Transverse colon (tissue), 4 donors: ENCODE measurements around the gene AGPAT1. TPM values are rescaled to one million over a fixed set of nuclear protein-coding genes. Genes with fewer than 3 reads are reported as not detected.
"Not testable (repeated sequence)": the region's sequence is repeated elsewhere in the genome, so short reads cannot be mapped to it uniquely, and the experiment has no call there.

Experiments
- DNase-seq: peaks from one replicate; pipeline ENCODE4 v3.0.0-alpha.2; 2019
- H3K27ac ChIP-seq, 4 donors: fragments of 200-600 bp; sonication (generic); 2 replicates each; pipeline ENCODE4 v1.5.1; 2016 to 2018; ENCODE audit warnings: inconsistent platforms in 4 of 4
- H3K27me3 ChIP-seq: fragments of 200-600 bp; sonication (generic); 2 replicates; pipeline ENCODE4 v1.5.1; 2017; ENCODE audit warnings: inconsistent platforms
- H3K36me3 ChIP-seq, 4 donors: fragments of 200-600 bp; sonication (generic); 2 replicates each; pipeline ENCODE4 v1.5.1; 2017 to 2019; ENCODE audit warnings: inconsistent platforms in 4 of 4
- H3K4me1 ChIP-seq, 4 donors: fragments of 200-600 bp; sonication (generic); 2 replicates each; pipeline ENCODE4 v1.5.1; 2017 to 2020; ENCODE audit warnings: inconsistent platforms in 4 of 4
- H3K4me3 ChIP-seq, 4 donors: fragments of 200-600 bp; sonication (generic); 1 replicate in 1 of 4; 2 replicates in 3 of 4; pipeline versions ENCODE4 v1.5.1 to v1.6.1; 2017 to 2019; ENCODE audit warnings: inconsistent platforms in 4 of 4
- H3K9me3 ChIP-seq, 2 donors: fragments of 200-600 bp; sonication (generic); 2 replicates each; pipeline ENCODE4 v1.5.1; 2017 to 2019; ENCODE audit warnings: inconsistent platforms in 2 of 2
- EP300 ChIP-seq: sonication (generic); formaldehyde crosslinking; IDR thresholded peaks from one replicate; pipeline ENCODE4 v1.6.1; 2017; ENCODE audit warnings: antibody characterized with exemption, low read depth
- POLR2A ChIP-seq: fragments of 450-650 bp; IDR thresholded peaks from one replicate; pipeline ENCODE4 v1.6.1; 2016; ENCODE audit warnings: antibody characterized with exemption, mild to moderate bottlenecking, moderate library complexity
- POLR2AphosphoS5 ChIP-seq, 3 donors: sonication (generic); formaldehyde crosslinking; IDR thresholded peaks; one replicate each; pipeline ENCODE4 v1.6.1; 2016; ENCODE audit warnings: antibody characterized with exemption in 3 of 3
- WGBS, 2 donors: methylation state at CpG; one replicate each; pipeline ENCODE4 v1.1.5; 2018; ENCODE audit warnings: low coverage in 1 of 2; 5-methylcytosine and 5-hydroxymethylcytosine counted together
- in situ Hi-C, 4 donors: fragments of 200-750 bp; cut with MboI; loops; one replicate each; pipeline versions ENCODE4 v1.15.0 to v1.15.1; 2017; ENCODE audit warnings: low sequenced_read_pairs in 3 of 4, low pct_ligation_motif_present in 1 of 4, low pct_unique_long_range_greater_than_20kb in 1 of 4
- intact Hi-C: fragments of 100-400 bp; cut with DNase I; formaldehyde crosslinking; loops from one replicate; pipeline ENCODE4 v1.15.1; 2023; ENCODE audit warnings: low total_unique reads
- total RNA-seq, 4 donors: library from RNA; depleted of rRNA; stranded (reverse); fragments of >200 nt; gene quantifications; one replicate each; pipeline ENCODE4 v1.1.0, GENCODE V29; 2016
- TF ChIP-seq, protein P1 (sequence below), 5 experiments: fragments of 200-600 bp in 3 of 5; fragments of 450-650 bp in 2 of 5; sonication (generic) in 3 of 5; IDR thresholded peaks; 1 replicate in 2 of 5; 2 replicates in 3 of 5; pipeline ENCODE4 v1.5.1; 2016 to 2017; ENCODE audit warnings: antibody characterized with exemption in 5 of 5, inconsistent platforms in 3 of 5, mild to moderate bottlenecking in 2 of 5, moderate library complexity in 1 of 5

The AGPAT1 gene
- total RNA-seq, 4 donors from 2014 or later = 17.9 to 67.2 (median 50.1) TPM

DNA sequence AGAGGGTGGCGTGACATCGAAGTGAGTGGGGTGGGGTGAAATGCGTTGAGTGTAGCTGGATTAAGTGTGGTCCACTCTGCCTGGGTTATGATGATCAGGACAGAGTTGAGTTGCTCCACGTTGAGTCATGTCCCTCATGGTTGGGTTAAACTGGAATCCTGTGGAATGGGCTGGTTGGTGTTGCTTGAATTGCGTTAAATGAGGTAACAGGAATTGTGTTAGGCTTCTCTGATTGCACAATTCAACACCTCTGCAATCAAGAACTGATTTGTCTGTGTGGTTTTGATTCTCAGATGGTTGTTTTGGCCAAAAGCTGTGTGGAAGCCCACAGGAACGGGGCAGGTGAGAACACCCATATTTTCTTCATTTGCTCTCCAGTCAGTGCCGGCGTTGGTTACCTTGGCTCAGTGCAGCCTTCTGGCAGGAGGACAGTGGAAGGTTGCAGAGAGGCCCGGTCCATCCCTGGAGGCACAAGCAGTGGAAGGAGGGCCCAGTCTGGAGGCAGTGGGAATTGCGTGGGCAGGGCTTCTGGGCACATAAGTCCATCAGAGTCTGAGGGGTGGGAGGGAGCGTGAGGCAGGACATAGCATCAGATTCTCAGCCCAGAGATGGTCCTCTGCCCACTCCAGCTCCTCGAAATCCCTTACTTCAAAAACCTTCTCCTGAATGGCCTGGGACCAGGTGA, 36.3 kb upstream of the AGPAT1 start:
- intact Hi-C loops = no loop called here
- TF ChIP-seq, protein P1, sequence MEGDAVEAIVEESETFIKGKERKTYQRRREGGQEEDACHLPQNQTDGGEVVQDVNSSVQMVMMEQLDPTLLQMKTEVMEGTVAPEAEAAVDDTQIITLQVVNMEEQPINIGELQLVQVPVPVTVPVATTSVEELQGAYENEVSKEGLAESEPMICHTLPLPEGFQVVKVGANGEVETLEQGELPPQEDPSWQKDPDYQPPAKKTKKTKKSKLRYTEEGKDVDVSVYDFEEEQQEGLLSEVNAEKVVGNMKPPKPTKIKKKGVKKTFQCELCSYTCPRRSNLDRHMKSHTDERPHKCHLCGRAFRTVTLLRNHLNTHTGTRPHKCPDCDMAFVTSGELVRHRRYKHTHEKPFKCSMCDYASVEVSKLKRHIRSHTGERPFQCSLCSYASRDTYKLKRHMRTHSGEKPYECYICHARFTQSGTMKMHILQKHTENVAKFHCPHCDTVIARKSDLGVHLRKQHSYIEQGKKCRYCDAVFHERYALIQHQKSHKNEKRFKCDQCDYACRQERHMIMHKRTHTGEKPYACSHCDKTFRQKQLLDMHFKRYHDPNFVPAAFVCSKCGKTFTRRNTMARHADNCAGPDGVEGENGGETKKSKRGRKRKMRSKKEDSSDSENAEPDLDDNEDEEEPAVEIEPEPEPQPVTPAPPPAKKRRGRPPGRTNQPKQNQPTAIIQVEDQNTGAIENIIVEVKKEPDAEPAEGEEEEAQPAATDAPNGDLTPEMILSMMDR (IDR thresholded peaks at IDR 0.05) = no peak
- TF ChIP-seq POLR2A = no peak
- TF ChIP-seq POLR2AphosphoS5 (IDR thresholded peaks at IDR 0.05) = no peak
- TF ChIP-seq EP300 = no peak
- H3K27me3 ChIP-seq = no peaks in the 10 kb centered on the region

GRCh38 chr6:32211432-32211831, 35.5 kb upstream of the AGPAT1 start:
- H3K36me3 ChIP-seq, H3K27me3 ChIP-seq, H3K4me3 ChIP-seq, H3K27ac ChIP-seq, DNase-seq, in situ Hi-C loops, H3K4me1 ChIP-seq, H3K9me3 ChIP-seq, intact Hi-C loops: not testable (repeated sequence)
- 72 to 86% methylated on average over 2 to 4 of the region's 4 CpGs for WGBS, 2 donors

More for the DNA sequence above, 36.3 kb upstream of the AGPAT1 start:
- in situ Hi-C loops = no loop called here
- no peaks in the 10 kb centered on the region for H3K4me1 ChIP-seq
- no peak overlapping the region for H3K27ac ChIP-seq
- WGBS, 2 donors = 80% methylated on average over 12 of the region's 12 CpGs; no CpG with 5 or more reads in 1 of the 2 donors
- DNase-seq = no peak
- H3K4me3 ChIP-seq = no peak overlapping the region
- no peaks in the 10 kb centered on the region for H3K36me3 ChIP-seq
- no peaks in the 10 kb centered on the region for H3K9me3 ChIP-seq

DNA sequence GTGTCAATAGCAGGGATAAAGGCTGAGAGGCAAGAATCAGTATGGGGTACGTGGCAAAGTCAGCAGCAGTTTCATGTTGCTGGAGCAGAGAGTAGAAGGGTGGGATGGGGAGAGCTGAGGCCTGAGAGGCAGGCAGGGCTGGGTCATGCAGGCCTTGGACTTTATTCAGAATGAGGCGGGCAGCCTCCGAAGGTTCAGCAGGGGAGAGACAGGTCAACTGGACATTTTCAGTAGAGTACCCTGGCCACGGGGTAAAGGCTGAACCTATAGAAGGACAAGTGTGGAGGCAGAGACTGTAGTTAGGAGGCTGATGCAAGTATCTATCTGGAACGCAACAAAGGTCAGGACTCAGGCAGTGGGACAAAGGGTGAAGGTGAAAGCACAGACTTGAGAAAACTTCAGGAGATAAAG, 34.3 kb upstream of the AGPAT1 start:
- Histone ChIP-seq H3K36me3 (no peaks in the 10 kb centered on the region), H3K4me1 (no peaks in the 10 kb centered on the region), H3K9me3 (no peaks in the 10 kb centered on the region), H3K4me3 (no peak overlapping the region), H3K27me3 (no peaks in the 10 kb centered on the region), H3K27ac (no peak overlapping the region)
- DNase-seq = no peak
- WGBS, 2 donors = 87 to 88% methylated on average over 2 to 5 of the region's 5 CpGs
- in situ Hi-C loops = no loop called here
- TF ChIP-seq, protein P1 (IDR thresholded peaks at IDR 0.05) = no peak
- no peak for TF ChIP-seq POLR2A
- TF ChIP-seq EP300 = no peak
- TF ChIP-seq POLR2AphosphoS5 (IDR thresholded peaks at IDR 0.05) = no peak
- intact Hi-C loops = no loop called here

- no peaks in the 10 kb centered on the region for H3K4me1 ChIP-seq
- TF ChIP-seq POLR2A (no peak), POLR2AphosphoS5 (IDR thresholded peaks at IDR 0.05) (no peak), EP300 (no peak)
- TF ChIP-seq, protein P1 (IDR thresholded peaks at IDR 0.05) = no peak
- H3K36me3 ChIP-seq = no peaks in the 10 kb centered on the region
- WGBS, 2 donors = 79 to 100% methylated on average over 1 of the region's 1 CpG
- intact Hi-C loops = no loop called here
- H3K4me3 ChIP-seq = no peak overlapping the region
- DNase-seq = no peak
- H3K9me3 ChIP-seq = no peaks in the 10 kb centered on the region
- in situ Hi-C loops = no loop called here
- H3K27ac ChIP-seq = no peak overlapping the region
- H3K27me3 ChIP-seq = no peaks in the 10 kb centered on the region
These were observed 33.1 kb upstream of the AGPAT1 start for GRCh38 chr6:32208996-32209395.

GRCh38 chr6:32204268-32204715, 28.4 kb upstream of the AGPAT1 start:
- H3K27ac ChIP-seq = no peak overlapping the region
- no peak overlapping the region for H3K4me3 ChIP-seq
- TF ChIP-seq POLR2AphosphoS5 (IDR thresholded peaks at IDR 0.05) = no peak
- TF ChIP-seq, protein P1 (IDR thresholded peaks at IDR 0.05) = no peak
- no peak for TF ChIP-seq POLR2A
- no peak for TF ChIP-seq EP300
- intact Hi-C loops = no loop called here
- in situ Hi-C loops = no loop called here
- H3K36me3 ChIP-seq = no peaks in the 10 kb centered on the region
- H3K4me1 ChIP-seq = no peaks in the 10 kb centered on the region
- H3K27me3 ChIP-seq = no peaks in the 10 kb centered on the region
- 87 to 100% methylated on average over 1 to 3 of the region's 3 CpGs for WGBS, 2 donors
- no peak for DNase-seq
- H3K9me3 ChIP-seq = no peaks in the 10 kb centered on the region
